WTC11 (cell line): Measurements from ENCODE around the gene PCDH9. TPM values are rescaled to one million over a fixed set of nuclear protein-coding genes. Genes with fewer than 3 reads are reported as not detected.
A peak's percentile ranks its signal among the peaks of the same experiment; 100 is the strongest.

Experiments
- ATAC-seq: fragments of 200-7000 bp; cut with Tn5 transposase; 2 replicates; pipeline ENCODE4 v1.10.0; 2021; ENCODE audit warnings: mild to moderate bottlenecking, moderate library complexity
- CTCF ChIA-PET: fragments of 300-600 bp; sonication (Branson Sonifier 250); formaldehyde crosslinking; loops from one replicate; lab custom pipeline; 2021; ENCODE audit warnings: antibody characterized with exemption; lab: Charles Lee
- POLR2A ChIA-PET: fragments of 350-600 bp; sonication (Branson Sonifier 250); formaldehyde crosslinking; loops from one replicate; lab custom pipeline; 2021; ENCODE audit warnings: antibody characterized with exemption; lab: Charles Lee
- DNase-seq: peaks from one replicate; pipeline ENCODE4 v3.0.0; 2021; ENCODE audit warnings: low spot score
- H3K27ac Mint-ChIP-seq: 2 replicates; pipeline ENCODE4 v1.8.0; 2021; ENCODE audit warnings: mixed read lengths
- H3K27me3 Mint-ChIP-seq: 2 replicates; pipeline ENCODE4 v1.8.0; 2021; ENCODE audit warnings: low read depth, mild to moderate bottlenecking, moderate library complexity, mixed read lengths
- H3K36me3 Mint-ChIP-seq: 2 replicates; pipeline ENCODE4 v1.8.0; 2021; ENCODE audit warnings: mixed read lengths
- H3K4me1 Mint-ChIP-seq: 2 replicates; pipeline ENCODE4 v1.8.0; 2022; ENCODE audit warnings: mixed read lengths
- H3K4me3 Mint-ChIP-seq: 2 replicates; pipeline ENCODE4 v1.8.0; 2021; ENCODE audit warnings: mild to moderate bottlenecking, moderate library complexity, mixed read lengths
- H3K9me3 Mint-ChIP-seq: 2 replicates; pipeline ENCODE4 v1.8.0; 2021; ENCODE audit warnings: mixed read lengths
- FOXJ3 ChIP-seq: sonication (generic); formaldehyde crosslinking; IDR thresholded peaks from 2 replicates; pipeline ENCODE4 v1.9.0; 2021; ENCODE audit warnings: missing genetic modification reagents, mild to moderate bottlenecking, borderline replicate concordance
- FOXK1 ChIP-seq: sonication (generic); formaldehyde crosslinking; IDR thresholded peaks from 2 replicates; pipeline ENCODE4 v1.8.0; 2022; ENCODE audit warnings: mild to moderate bottlenecking, moderate library complexity, missing genetic modification reagents
- HMGA2 ChIP-seq: fragments of 250-450 bp; sonication (Bioruptor Pico); IDR thresholded peaks from 2 replicates; pipeline ENCODE4 v1.4.0; 2021; ENCODE audit warnings: mild to moderate bottlenecking, moderate library complexity
- NFATC4 ChIP-seq: fragments of 250-450 bp; sonication (Bioruptor Pico); IDR thresholded peaks from 2 replicates; pipeline ENCODE4 v1.9.0; 2021; ENCODE audit warnings: mild to moderate bottlenecking
- NFYB ChIP-seq: sonication (generic); formaldehyde crosslinking; conservative IDR thresholded peaks from 2 replicates; pipeline ENCODE4 v1.8.0; 2022; ENCODE audit warnings: low read depth, missing genetic modification reagents
- NR1H2 ChIP-seq: sonication (generic); formaldehyde crosslinking; IDR thresholded peaks from 2 replicates; pipeline ENCODE4 v1.9.0; 2021; ENCODE audit warnings: mild to moderate bottlenecking, moderate library complexity, missing genetic modification reagents
- SP1 ChIP-seq: sonication (generic); formaldehyde crosslinking; conservative IDR thresholded peaks from 2 replicates; pipeline ENCODE4 v1.8.1; 2022; ENCODE audit warnings: missing genetic modification reagents
- STAT6 ChIP-seq: sonication (generic); formaldehyde crosslinking; conservative IDR thresholded peaks from 2 replicates; pipeline ENCODE4 v1.8.1; 2023; ENCODE audit warnings: mild to moderate bottlenecking, low read depth, missing genetic modification reagents, moderate library complexity
- TEAD4 ChIP-seq: sonication (generic); formaldehyde crosslinking; IDR thresholded peaks from 2 replicates; pipeline ENCODE4 v1.8.0; 2022; ENCODE audit warnings: mild to moderate bottlenecking, missing genetic modification reagents
- ZBTB21 ChIP-seq: sonication (generic); formaldehyde crosslinking; IDR thresholded peaks from 2 replicates; pipeline ENCODE4 v1.8.1; 2023; ENCODE audit warnings: mild to moderate bottlenecking, missing genetic modification reagents, borderline replicate concordance
- ZNF317 ChIP-seq: sonication (generic); formaldehyde crosslinking; IDR thresholded peaks from 2 replicates; pipeline ENCODE4 v1.8.1; 2023; ENCODE audit warnings: low read depth, mild to moderate bottlenecking, moderate library complexity, missing genetic modification reagents, borderline replicate concordance
- ZNF425 ChIP-seq: fragments of 250-450 bp; sonication (Bioruptor Pico); conservative IDR thresholded peaks from 2 replicates; pipeline ENCODE4 v1.9.0; 2021; ENCODE audit warnings: mild to moderate bottlenecking
- ZNF512 ChIP-seq: sonication (generic); formaldehyde crosslinking; IDR thresholded peaks from 2 replicates; pipeline ENCODE4 v1.8.1; 2022; ENCODE audit warnings: missing genetic modification reagents, borderline replicate concordance
- ZNF532 ChIP-seq: fragments of 250-450 bp; sonication (Bioruptor Pico); IDR thresholded peaks from 2 replicates; pipeline ENCODE4 v1.9.0; 2021; ENCODE audit warnings: mild to moderate bottlenecking, borderline replicate concordance
- total RNA-seq: library from RNA; stranded (reverse); gene quantifications from 3 replicates; pipeline ENCODE4 v1.2.3, GENCODE V29; 2021
- TF ChIP-seq, protein P1 (sequence below): sonication (generic); formaldehyde crosslinking; IDR thresholded peaks from 2 replicates; pipeline ENCODE4 v1.8.1; 2023; ENCODE audit warnings: mild to moderate bottlenecking, missing genetic modification reagents
- TF ChIP-seq, protein P2 (sequence below): fragments of 250-450 bp; sonication (Bioruptor Pico); IDR thresholded peaks from 2 replicates; pipeline ENCODE4 v2.1.2; 2022; ENCODE audit warnings: mild to moderate bottlenecking, moderate library complexity

PCDH9 gene
- total RNA-seq, 1 experiment from 2014 or later = 0.48 TPM

DNA sequence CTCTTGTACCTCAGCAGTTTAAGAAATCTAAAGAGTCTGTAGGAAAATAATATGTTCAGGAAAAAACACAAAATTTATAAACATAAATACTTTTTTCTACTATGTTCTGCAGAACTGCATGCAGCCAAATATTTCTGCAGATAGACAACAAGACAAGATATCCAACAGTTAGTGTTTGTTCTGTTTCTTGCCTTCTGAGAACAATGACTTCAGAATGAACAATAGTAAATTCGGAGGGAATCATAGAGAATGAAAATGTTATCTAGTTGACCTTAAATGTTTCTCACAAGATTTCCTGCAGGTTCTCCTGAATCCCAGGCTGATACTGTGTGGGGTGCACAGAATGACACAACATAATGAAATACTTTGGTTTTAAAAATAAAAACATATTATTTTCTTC, 180.4 kb downstream of the PCDH9 start (continued):
- TF ChIP-seq ZNF532 (CRISPR knock-in tag) (no peak), FOXK1 (CRISPR knock-in tag) (no peak)

GRCh38 chr13:67048821-67049150, 181.3 kb downstream of the PCDH9 start:
- POLR2A ChIA-PET = interaction anchor here (0.6 kb wide), 1 partner anchor 30 kb away, joined by 4 read pairs; no protein-coding TSS in a partner anchor
- no peak for ATAC-seq
- no peaks in the 10 kb centered on the region for H3K9me3 Mint-ChIP-seq
- no peak overlapping the region for H3K4me3 Mint-ChIP-seq
- no peaks in the 10 kb centered on the region for H3K36me3 Mint-ChIP-seq
- H3K27me3 Mint-ChIP-seq = peaks cover 3% of the 10 kb centered on the region; the same call in 1 of the 2 replicates
- CTCF ChIA-PET = interaction anchor here (1.4 kb wide), 1 partner anchor 13 kb away, joined by 3 read pairs; no protein-coding TSS in a partner anchor
- H3K27ac Mint-ChIP-seq = no peak overlapping the region
- no peak for DNase-seq
- peaks cover 9% of the 10 kb centered on the region for H3K4me1 Mint-ChIP-seq
- no peak for TF ChIP-seq NR1H2
- no peak for TF ChIP-seq STAT6 (CRISPR knock-in tag)
- no peak for TF ChIP-seq ZNF512 (CRISPR knock-in tag)
- no peak for TF ChIP-seq ZBTB21 (CRISPR knock-in tag)
- no peak for TF ChIP-seq SP1 (CRISPR knock-in tag)
- TF ChIP-seq TEAD4 (CRISPR knock-in tag) = no peak
- TF ChIP-seq NFATC4 (CRISPR knock-in tag) = no peak
- TF ChIP-seq, protein P1, sequence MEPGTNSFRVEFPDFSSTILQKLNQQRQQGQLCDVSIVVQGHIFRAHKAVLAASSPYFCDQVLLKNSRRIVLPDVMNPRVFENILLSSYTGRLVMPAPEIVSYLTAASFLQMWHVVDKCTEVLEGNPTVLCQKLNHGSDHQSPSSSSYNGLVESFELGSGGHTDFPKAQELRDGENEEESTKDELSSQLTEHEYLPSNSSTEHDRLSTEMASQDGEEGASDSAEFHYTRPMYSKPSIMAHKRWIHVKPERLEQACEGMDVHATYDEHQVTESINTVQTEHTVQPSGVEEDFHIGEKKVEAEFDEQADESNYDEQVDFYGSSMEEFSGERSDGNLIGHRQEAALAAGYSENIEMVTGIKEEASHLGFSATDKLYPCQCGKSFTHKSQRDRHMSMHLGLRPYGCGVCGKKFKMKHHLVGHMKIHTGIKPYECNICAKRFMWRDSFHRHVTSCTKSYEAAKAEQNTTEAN (CRISPR knock-in tag) = no peak

- no peaks in the 10 kb centered on the region for H3K9me3 Mint-ChIP-seq
- H3K4me1 Mint-ChIP-seq = peaks cover 9% of the 10 kb centered on the region
- no peak overlapping the region for H3K27ac Mint-ChIP-seq
- no peak overlapping the region for H3K4me3 Mint-ChIP-seq
- no peaks in the 10 kb centered on the region for H3K36me3 Mint-ChIP-seq
- DNase-seq = no peak
- ATAC-seq = peak; percentile 32; the same call in 1 of the 2 replicates
- ChIA-PET CTCF (interaction anchor here (1.4 kb wide), 1 partner anchor 14 kb away, joined by 3 read pairs; no protein-coding TSS in a partner anchor), POLR2A (interaction anchor here (0.6 kb wide), 1 partner anchor 29 kb away, joined by 4 read pairs; no protein-coding TSS in a partner anchor)
- peaks cover 3% of the 10 kb centered on the region; the same call in 1 of the 2 replicates for H3K27me3 Mint-ChIP-seq
- TF ChIP-seq ZNF425 (CRISPR knock-in tag) (no peak), FOXJ3 (CRISPR knock-in tag) (no peak), NFYB (CRISPR knock-in tag) (no peak), ZNF317 (no peak), HMGA2 (CRISPR knock-in tag) (no peak)
- TF ChIP-seq, protein P2, sequence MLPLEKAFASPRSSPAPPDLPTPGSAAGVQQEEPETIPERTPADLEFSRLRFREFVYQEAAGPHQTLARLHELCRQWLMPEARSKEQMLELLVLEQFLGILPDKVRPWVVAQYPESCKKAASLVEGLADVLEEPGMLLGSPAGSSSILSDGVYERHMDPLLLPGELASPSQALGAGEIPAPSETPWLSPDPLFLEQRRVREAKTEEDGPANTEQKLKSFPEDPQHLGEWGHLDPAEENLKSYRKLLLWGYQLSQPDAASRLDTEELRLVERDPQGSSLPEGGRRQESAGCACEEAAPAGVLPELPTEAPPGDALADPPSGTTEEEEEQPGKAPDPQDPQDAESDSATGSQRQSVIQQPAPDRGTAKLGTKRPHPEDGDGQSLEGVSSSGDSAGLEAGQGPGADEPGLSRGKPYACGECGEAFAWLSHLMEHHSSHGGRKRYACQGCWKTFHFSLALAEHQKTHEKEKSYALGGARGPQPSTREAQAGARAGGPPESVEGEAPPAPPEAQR (CRISPR knock-in tag) = no peak
These were observed 181.9 kb downstream of the PCDH9 start for GRCh38 chr13:67048084-67048820.
